Hepatic stellate cell (primary cell): ENCODE results near the gene AOC2.
"Not testable (repeated sequence)": the region's sequence is repeated elsewhere in the genome, so short reads cannot be mapped to it uniquely, and the experiment has no call there.

Experiments
- DNase-seq: peaks from one replicate; pipeline ENCODE4 v3.0.0; 2011; ENCODE audit warnings: low spot score

AOC2 gene

DNA sequence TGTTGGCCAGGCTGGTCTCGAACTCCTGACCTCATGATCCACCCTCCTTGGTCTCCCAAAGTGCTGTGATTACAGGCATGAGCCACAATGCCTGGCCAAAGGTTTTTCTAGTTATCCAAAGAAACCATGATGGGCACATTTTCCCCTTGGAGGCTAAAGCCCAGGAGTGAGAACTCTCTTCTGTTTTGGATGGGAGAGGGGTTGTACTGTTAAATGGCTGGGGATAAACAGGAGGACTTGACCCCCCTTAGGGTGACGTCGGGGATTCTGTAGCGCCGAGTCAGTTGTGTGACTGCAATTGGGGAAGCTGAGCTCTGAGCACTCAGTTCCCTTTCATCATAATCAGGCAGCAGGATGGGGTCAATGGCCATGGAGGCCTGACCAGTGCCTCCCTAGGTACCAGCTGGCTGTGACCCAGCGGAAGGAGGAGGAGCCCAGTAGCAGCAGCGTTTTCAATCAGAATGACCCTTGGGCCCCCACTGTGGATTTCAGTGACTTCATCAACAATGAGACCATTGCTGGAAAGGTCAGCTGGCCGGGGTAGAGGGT, 10.7 kb downstream of the AOC2 start:
- no peak for DNase-seq

- not testable (repeated sequence) for DNase-seq
Observed at GRCh38 chr17:42856093-42856492, 11.7 kb downstream of the AOC2 start.

- DNase-seq: not testable (repeated sequence)
Observed at GRCh38 chr17:42856516-42856915, 12.1 kb downstream of the AOC2 start.

DNA sequence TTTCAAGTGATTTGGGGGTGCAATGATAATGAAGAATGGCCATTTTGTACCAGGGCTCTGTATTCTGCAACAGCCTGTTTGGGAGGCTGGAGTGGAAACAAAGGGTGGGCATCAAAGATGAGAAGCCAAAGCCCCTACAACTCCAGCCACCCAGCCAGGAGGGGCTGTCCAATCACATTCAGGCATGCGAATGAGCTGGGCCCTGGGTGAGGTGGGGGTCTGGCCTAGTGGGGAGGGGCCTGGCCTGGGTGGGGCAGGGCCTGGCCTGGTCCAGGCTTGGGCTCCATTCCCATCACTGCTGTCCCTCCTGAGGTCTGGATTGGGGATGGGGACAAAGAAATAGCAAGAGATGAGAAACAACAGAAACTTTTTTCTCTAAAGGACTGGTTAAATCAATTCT, 13.0 kb downstream of the AOC2 start:
- DNase-seq: no peak

DNA sequence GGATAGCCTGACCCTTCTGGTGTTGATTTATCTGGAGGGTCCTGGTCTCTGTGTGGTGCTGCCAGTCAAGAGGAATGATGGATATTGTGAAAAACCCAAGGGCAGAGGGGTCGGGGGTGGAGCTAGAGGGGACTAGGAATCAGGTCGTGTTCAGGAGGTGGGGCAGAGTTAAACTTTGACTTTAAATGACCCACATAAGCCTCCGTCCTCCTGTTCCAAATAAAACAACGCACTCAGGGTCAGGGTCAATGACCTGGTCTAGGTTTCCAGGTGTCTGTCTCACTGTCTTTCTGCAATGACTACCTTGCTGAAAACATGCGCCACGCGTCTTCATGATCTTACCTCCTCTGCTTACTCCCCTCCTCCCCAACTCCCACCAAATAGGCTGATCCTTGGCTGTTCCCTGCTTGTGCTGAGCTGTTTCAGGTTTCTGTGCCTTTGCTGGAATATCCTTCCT, 21.3 kb downstream of the AOC2 start:
- DNase-seq: no peak

DNA sequence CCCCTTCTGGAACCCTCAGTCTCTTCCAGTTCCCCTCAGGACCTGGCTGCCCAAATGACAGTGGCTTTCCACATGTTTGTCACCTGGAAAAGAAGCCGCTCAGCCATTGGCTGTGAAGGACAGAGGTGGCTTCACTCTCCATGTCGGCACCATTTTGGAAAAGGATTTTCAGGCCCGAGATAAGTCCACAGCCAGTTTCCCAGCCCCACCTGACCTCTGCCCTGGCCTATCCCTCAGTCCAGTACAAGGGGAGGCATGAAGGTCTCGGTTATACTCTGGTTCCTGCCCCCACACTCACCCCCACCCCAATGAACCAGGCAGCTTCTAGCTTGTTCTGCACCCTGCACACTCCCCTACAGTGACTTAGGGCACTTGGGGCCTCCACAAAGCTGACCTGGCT, 21.8 kb downstream of the AOC2 start:
- DNase-seq: no peak

- no peak for DNase-seq
Observed at GRCh38 chr17:42866631-42867575, 22.5 kb downstream of the AOC2 start.

GRCh38 chr17:42867694-42868261, 23.4 kb downstream of the AOC2 start:
- not testable (repeated sequence) for DNase-seq

DNA sequence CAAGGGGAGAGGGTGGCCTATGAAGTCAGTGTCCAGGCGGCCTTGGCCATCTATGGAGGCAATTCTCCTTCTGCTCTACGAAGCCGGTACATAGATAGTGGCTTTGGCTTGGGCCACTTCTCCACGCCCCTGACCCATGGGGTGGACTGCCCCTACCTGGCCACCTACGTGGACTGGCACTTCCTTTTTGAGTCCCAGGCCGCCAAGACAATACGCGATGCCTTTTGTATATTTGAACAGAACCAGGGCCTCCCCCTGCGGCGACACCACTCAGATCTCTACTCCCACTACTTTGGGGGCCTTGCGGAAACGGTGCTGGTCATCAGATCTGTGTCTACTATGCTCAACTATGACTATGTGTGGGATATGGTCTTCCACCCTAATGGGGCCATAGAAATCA, 24.0 kb downstream of the AOC2 start:
- no peak for DNase-seq

GRCh38 chr17:42871647-42872046, 27.3 kb downstream of the AOC2 start:
- no peak for DNase-seq

GRCh38 chr17:42872251-42872965, 28.0 kb downstream of the AOC2 start:
- DNase-seq: no peak

DNA sequence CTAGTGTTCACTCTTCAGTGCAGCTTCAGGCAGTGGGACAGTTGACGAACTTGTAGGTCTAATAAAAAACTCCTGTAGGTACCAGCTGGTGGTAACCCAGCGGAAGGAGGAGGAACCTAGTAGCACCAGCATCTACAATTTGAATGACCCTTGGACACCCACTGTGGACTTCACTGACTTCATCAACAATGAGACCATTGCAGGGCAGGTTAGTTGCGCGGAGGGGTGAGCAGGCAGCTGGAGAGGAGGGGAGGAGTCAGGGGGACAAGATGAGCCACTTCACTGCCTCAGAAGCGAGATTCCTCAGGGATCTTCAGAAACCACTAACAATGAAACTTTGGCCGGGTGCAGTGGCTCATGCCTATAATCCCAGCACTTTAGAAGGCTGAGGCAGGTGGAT, 28.9 kb downstream of the AOC2 start:
- no peak for DNase-seq

DNA sequence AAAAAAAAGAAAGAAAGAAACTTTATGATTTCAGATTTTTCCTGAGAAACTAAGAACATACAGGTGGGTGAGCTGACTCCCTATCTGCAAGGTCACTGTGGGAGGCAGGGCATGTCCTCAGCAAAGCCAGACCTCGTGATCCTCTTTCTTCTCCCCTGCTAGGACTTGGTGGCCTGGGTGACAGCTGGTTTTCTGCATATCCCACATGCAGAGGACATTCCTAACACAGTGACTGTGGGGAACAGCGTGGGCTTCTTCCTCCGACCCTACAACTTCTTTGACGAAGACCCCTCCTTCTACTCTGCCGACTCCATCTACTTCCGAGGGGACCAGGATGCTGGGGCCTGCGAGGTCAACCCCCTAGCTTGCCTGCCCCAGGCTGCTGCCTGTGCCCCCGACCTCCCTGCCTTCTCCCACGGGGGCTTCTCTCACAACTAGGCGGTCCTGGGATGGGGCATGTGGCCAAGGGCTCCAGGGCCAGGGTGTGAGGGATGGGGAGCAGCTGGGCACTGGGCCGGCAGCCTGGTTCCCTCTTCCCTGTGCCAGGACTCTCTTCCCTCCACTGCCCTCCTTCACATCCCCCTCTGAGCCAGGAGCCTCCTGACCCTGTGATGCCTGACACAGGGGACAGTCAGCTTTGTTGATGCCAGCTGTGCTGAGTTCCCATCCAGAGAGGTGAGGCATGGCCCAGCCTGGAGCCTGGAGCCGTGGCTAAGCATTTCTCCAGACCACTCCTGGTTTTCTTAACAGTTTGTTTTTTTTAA, 29.7 kb downstream of the AOC2 start:
- not testable (repeated sequence) for DNase-seq

DNA sequence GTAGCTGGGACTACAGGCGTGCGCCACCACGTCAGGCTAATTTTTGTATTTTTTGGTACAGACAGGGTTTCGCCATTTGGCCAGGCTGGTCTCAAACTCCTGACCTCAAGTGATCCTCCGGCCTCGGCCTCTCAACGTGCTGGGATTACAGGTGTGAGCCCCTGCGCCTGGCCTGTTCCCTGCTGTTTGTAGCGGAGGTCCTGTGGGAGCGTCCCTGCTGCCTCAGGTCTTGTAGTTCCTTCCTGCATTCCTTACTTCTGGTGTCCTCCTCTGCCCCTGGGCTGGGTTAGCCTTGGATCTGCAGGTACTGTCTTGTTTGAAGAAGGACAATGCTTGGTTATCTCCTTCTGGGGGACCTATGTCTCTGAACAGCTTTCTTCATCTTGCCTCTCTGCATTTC, 32.7 kb downstream of the AOC2 start:
- no peak for DNase-seq

GRCh38 chr17:42878123-42878880, 33.9 kb downstream of the AOC2 start:
- peak; percentile 28 for DNase-seq

DNA sequence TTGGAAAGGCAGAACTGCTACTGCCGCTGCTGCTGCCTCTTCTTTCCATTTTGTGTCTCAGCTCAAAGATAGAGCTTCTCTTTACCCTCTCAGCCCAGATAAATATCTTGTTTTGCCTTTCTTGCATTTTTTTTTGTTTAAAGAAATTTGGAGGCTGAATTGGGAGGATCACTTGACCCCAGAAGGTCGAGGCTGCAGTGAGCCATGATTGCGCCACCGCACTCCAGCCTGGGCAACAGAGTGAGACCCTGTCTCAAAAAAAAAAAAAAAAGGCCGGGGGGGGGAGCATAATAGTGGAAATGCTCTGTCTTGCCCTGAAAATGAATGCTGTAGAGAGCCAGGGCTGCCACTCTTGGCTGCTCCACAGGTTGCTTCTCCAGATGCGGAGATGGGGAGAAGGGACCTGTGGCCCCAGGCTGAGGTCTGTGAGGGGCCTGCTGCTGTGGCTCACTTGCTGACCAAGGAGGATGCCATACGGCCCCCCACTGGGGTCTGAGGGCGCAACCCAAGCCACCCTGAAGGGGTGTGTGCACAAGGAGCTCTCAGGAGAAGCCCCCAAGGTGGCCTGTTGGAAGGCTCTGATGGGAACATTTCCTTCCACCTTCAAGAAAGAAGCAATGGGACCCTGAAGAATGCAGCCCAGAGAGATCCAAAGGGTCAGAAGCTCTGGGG, 34.7 kb downstream of the AOC2 start:
- DNase-seq: no peak

- peak; percentile 64 for DNase-seq
Observed at GRCh38 chr17:42879596-42879985, 35.2 kb downstream of the AOC2 start.

DNA sequence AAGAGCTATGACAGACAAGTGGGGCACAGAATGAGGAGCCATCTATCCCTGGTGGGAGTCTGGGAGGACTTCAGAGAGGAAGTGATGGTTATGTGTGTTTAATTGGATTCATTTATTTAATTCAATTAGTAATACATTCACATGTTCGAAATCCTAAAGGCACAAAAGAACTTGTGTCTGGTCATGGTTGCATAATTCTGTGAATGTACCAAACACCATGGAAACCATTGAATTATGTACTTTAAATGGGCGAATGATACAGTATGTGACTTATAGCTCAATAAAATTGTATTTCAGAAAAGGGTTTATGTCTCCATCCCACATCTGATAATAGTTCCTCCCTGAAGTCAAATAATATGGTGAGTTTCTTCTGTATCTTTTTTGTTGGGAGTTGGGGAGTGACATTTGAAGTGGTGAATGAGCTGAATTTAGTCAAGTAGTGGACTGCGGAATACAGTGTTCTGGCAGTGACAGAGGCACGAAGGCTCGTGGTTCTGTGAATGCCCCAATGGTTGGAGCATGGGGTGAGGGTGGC, 36.5 kb downstream of the AOC2 start:
- no peak for DNase-seq

DNA sequence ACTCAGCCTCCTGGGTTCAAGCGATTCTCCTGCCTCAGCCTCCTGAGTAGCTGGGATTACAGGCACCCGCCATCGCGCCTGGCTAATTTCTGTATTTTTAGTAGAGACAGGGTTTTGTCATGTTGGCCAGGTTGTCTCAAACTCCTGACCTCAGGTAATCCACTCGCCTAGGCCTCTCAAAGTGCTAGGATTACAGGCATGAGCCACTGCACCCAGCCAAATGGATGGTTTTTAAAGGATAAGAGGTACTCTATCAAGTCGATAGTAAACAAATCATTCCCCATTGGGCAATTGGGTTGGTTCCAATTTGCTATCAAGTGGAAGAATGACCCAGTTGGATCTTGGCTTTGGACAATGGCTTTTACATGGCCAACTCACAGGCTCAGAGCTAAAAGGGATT, 37.3 kb downstream of the AOC2 start:
- DNase-seq: not testable (repeated sequence)

GRCh38 chr17:42882166-42882565, 37.8 kb downstream of the AOC2 start:
- DNase-seq: no peak
